ENCODE results near the gene KCNQ4.

- TF ChIP-seq ZNF274 (IDR thresholded peaks at IDR 0.05; ENCODE audit: low read depth, low read length) (no peak), YY1 (IDR thresholded peaks at IDR 0.05; ENCODE audit: insufficient read depth, insufficient read length) (no peak), SUZ12 (IDR thresholded peaks at IDR 0.05; ENCODE audit: extremely low read depth, insufficient read depth, insufficient read length) (no peak)
Observed at GRCh38 chr1:40749817-40750216, 33.8 kb upstream of the KCNQ4 start.

Measured in NT2/D1 (cell line).